ENCODE measurements around the gene DENND1A. TPM values are rescaled to one million over a fixed set of nuclear protein-coding genes. Genes with fewer than 3 reads are reported as not detected.
A peak's percentile ranks its signal among the peaks of the same experiment; 100 is the strongest.

The DENND1A gene
- total RNA-seq, 2 donors from 2014 or later, result 16.2 to 17.7 TPM

- DNase-seq, result no peak
- intact Hi-C loops (cut with DNase I), result no loop called here
- no peak for ATAC-seq
These were observed 212.2 kb downstream of the DENND1A start for GRCh38 chr9:123717581-123718175.

DNA sequence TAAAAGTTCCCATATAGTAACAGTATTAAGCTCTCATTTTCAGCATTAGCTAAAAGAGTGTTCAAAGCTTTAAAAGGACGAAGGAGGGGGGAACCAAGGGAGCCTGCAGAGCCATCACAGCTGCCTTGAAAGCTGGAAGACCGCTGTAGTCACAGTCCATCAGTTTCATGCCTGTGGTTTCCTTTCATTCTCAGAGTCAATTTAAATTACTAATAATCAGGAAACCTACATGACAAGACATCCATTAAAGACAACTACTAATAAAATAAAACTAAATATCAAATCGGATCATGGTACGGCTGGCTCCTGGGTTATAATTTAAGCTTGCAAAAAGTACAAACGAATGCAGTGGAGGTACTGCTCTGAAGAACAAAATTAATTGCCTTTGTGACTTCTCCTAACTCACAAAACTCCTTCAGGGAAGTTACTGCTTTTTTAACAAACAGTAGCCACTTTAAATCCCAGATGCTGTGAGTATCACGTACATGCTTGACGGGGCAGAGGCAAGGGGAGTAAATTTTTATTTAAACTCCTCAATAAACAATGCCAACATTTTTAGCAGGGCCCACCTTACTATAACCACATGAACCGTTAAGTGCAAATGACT is 213.5 kb downstream of the DENND1A start:
- no peak for ATAC-seq
- intact Hi-C loops (cut with DNase I), result no loop called here

DNA sequence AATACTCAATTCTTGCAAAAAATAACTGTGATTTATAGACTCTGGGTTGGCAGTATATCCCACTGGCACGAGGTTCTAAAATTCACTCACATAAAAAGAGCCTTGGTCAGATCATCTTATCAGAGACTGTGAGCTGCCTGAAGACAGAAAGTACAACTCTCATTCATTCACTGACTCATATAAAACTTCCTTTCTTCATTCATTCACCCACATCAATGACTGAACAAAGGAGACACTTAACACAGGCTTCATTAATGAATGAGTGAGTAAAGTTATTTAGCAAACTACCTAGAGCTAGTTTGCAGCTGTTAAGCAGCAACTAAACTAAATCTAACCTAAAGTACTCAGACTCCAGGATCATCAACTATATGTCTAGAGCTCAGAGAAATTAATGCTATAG is 214.7 kb downstream of the DENND1A start:
- no peak for DNase-seq
- intact Hi-C loops (cut with DNase I), result no loop called here
- ATAC-seq, result no peak

More for the DNA sequence above, 213.5 kb downstream of the DENND1A start:
- no peak for DNase-seq

DNA sequence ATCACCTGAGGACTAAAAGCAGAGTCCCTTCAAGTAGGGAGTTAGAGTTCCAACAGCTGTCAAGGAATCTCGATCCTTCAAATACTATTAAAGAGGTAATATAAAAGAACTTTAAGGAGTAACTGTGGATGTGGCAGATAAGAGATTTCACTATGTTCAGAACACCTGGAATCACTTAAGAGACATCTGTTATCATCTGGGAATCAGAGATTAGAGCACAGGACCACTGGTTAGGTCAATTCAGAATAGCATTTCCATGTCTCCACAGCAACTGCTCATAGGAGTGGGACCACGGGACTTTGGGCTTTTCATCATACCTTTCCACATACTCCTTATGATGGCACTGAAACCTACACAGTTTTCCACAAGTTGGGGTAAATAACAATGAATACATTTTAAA is 216.6 kb downstream of the DENND1A start:
- intact Hi-C loops (cut with DNase I), result no loop called here
- ATAC-seq (no peak), DNase-seq (no peak)

- intact Hi-C loops (cut with DNase I), result no loop called here
- ATAC-seq, result no peak
These were observed 217.5 kb downstream of the DENND1A start for GRCh38 chr9:123712399-123712798.

DNA sequence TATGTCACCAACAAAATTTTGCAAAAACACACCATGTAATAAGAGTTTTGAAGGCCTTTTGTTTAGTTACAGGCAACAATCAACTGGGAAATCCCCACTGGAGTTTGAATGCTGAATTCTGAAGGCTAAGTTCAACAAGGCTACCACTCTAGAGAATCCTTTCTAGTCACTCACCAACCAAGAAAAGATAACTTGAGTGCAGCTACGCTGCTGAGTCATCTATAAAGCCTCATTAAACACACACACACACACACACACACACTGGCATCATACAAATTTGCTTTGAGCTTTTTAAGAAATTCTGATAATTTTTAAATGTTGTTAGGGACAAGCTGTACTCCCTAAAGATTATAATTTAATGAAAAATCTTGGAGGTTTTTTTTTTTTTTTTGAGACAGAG is 219.6 kb downstream of the DENND1A start:
- ATAC-seq, result peak in 1 of 2 donors; percentile 21
- DNase-seq, result no peak
- intact Hi-C loops (cut with DNase I), result no loop called here

More at GRCh38 chr9:123712399-123712798, 217.5 kb downstream of the DENND1A start:
- DNase-seq, result no peak

DNA sequence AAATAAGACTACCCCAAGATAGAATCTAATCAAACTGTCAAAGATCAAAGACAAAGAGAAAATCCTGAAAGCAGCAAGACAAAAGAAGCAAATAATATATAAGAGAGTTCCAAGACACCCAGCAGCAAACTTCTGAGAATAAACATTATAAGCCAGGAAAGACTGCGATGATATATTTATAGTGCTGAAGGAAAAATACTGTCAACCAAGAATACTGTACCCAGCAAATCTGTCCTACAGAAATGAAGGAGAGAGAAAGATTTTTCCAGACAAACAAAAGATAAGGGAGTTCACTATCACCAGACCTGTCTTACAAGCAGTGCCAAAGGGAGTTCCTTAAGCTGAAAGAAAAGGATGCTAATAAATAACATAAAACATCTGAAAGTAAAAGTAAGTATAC is 227.4 kb downstream of the DENND1A start:
- intact Hi-C loops (cut with DNase I), result no loop called here
- no peak for DNase-seq

GRCh38 chr9:123697686-123698085 is 232.2 kb downstream of the DENND1A start:
- DNase-seq, result no peak
- no peak for ATAC-seq
- intact Hi-C loops (cut with DNase I), result no loop called here

More for the DNA sequence above, 227.4 kb downstream of the DENND1A start:
- ATAC-seq, result no peak

GRCh38 chr9:123696476-123696875 is 233.4 kb downstream of the DENND1A start:
- intact Hi-C loops (cut with DNase I), result no loop called here
- ATAC-seq (no peak), DNase-seq (no peak)

DNA sequence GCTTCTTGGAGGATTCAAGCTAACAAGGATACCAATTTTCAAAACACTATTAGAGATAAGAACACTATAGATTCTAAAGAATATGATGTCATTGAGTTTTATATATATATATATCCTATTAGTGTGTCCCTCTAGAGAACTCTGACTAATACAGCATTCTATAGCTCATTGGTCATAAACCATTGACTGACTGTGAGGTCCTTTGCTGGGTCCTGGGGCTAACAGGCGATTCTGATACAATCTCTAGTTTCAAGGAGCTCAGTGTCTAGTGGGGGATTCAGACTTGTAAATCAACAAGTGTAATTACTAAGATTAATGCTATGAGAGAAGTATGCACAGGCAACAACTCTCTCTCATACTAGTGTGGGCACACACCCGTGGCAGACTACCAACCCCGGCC is 234.5 kb downstream of the DENND1A start:
- DNase-seq (no peak), ATAC-seq (no peak)
- intact Hi-C loops (cut with DNase I), result no loop called here

DNA sequence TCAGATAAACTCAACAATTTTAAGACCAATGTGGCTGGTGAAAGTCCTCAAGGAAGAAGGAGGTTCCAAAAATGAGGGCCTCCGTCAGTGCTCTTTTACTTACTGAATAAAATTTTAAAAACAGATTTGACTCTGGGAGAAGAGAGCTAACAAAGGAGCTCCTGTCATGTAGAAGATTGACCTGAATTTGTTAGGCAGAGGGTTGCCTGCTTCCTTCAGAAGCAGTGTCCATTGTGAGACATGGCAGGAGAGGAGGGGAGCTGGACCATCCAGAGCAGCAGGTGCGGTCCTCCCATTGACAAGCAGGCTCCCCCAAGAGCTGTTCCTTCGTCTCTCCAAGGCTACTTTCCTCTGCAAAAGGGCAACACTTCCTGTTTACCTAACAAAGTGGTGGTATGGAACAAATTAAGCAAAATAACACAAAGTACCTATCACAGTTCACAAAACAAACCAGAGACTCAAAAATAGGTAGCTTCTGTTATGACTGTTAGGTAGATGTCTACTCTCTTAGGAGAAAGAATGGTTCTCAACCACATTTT is 238.1 kb downstream of the DENND1A start:
- intact Hi-C loops (cut with DNase I), result no loop called here
- no peak for DNase-seq
- no peak for ATAC-seq

DNA sequence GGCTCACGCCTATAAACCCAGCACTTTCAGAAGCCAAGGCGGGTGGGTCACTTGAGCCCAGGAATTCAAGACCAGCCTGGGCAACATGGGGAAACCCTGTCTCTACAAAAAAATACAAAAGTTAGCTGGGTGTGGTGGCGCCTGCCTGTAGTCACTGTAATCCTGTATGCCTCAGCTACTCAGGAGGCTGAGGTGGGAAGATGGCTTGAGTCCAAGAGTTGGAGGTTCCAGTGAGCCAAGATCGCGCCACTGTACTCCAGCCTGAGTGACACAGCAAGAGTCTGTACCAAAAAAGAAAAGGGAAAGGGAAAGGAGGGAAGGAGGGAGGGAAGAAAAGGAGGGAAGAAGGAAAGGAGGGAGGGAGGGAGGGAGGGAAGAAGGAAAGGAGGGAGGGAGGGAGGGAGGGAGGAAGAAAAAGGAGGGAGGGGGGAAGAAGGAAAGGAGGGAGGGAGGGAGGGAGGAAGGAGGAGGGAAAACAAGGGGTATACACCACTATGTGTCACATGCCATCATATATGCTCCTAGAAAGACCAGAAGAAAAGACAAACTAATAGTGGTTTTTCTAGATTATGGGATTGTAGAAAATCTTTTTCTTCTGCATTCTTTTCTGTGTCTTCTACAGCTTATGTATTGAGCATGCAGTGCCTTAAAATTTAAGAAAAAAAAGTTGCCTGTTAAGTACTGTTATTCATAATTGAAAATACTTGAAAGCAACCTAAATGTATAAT is 240.1 kb downstream of the DENND1A start:
- DNase-seq, result no peak
- peak in 1 of 2 donors; percentile 31 for ATAC-seq
- intact Hi-C loops (cut with DNase I), result no loop called here

DNA sequence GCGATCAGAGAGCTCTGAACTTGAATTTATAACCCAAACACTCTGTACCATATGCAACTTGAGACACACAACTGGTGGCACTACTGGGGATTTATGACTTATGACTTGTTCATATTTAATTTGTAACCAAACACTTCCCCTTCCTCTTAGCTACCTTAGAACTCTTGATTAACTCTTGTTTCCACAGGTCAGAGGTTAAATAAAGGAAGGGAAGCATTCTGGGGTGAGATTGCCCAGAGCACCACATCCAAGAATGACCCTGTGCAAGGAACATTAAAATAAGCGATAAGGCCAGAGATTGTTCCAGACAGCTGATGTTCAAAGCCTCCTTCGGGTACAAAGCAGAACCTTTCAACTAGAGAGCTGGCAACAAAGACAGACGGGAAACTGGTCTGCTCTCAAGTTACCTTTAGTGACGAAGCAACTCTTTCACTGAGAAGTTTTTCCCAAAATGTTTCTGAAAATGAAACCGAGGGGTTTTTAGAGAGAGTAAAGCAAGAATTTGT is 242.6 kb downstream of the DENND1A start:
- ATAC-seq, result no peak

DNA sequence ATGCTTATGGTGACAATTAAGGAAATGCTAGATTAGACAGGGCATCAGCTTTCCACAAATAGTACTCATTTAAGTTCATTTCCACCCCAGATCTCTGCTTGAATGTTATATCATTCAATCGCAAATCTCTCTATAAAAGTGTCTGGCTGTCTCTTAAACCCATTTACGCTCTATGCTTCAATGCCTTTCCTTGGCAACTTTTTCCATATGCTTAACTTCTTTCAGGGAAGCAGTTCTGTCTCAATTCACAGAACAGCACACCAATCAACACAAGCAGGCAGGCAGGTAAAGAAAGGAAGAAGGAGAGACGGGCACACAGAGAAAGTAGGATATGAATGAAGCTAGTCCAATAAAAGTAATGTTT is 243.1 kb downstream of the DENND1A start:
- DNase-seq (no peak), ATAC-seq (no peak)
- intact Hi-C loops (cut with DNase I), result no loop called here

More for the DNA sequence above, 242.6 kb downstream of the DENND1A start:
- intact Hi-C loops (cut with DNase I), result no loop called here
- DNase-seq, result no peak

DNA sequence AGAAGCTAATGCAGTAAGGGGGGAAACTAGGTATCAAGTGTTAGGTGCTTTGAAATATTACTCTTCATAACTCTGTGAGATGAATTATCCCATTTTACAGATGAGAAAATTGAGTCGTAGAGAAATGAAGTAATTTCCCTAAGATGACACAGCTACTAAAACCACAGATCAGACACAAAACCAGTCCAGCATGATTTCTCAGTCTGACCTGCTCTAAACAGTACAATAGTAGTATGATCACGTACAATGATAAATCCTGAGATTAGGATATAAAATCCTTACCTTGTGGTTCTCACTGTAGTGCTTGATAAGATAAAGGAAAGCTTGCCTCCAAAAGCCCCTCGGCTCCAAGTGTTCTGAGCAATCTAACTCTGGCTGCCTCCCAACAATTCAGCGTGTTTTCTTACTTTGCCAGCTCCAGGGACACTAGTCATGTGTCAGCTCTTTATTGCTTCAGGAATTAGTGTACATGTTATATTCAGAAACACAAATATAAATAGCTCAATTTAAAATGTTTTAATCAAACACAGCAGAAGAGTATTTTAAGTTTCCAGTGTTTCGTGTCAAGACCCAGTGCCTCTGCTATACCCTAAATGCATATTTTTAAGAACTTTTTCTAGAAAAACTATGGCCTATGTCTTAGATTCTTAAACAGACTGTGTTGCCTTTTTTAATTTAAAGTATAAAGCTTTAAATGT is 243.6 kb downstream of the DENND1A start:
- intact Hi-C loops (cut with DNase I), result no loop called here
- ATAC-seq (peak; percentile 41 to 50), DNase-seq (peak; percentile 27)

- no peak for DNase-seq
- intact Hi-C loops (cut with DNase I), result no loop called here
- no peak for ATAC-seq
These were observed 244.3 kb downstream of the DENND1A start for GRCh38 chr9:123685489-123686083.

DNA sequence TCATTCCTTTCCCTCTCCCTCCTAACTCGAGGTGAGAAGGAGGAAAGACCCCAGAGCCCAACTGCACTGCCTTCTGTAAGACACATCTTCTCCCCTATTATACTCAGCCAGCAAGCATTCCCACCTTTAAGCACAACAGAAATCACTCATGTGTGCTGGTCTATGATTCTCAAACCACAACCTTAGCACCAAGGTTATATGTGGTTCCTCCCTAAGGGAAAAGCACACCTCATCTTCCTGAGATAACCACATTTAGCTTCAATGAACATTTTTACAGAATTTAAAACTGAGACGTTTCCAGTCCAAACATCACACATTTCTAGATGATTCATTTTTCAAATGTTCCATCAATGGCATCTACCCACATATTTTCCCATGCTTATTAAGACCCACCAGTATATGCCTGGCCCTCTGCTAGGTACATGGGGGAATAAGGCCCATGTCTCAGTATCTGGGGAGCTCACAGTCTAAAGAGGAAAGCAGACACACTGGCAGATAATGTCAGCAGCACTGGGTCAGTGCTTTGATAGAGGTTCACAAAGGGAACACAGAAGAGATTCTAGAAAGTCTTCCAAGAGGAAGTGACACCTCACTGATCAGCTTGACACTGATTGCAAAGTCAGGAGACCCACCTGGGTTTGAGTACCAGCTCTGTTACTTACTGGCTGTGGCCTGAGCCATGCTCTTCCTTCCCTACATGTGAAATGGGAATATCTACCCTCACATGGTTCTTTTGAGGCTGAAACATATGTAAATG is 245.4 kb downstream of the DENND1A start:
- DNase-seq (no peak), ATAC-seq (no peak)
- intact Hi-C loops (cut with DNase I), result no loop called here

DNA sequence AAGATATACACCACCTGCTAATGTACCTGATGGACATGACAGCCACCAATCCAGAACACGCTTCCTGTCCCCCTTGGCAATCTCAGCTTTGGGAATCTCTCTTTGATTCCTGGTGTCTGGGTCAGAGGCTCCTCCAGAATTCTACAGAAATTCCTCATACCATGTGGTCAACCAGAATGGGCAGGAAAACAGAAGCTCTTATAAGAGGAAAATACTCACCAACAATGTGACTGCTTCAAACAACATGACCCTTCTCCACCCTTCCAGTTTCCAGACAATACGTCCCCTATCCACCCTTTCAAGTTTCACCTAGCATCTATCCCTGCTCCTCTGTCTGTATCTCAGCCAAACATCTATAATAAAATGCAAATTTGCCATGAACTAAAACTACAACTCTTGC is 247.2 kb downstream of the DENND1A start:
- no peak for ATAC-seq
- DNase-seq, result no peak
- intact Hi-C loops (cut with DNase I), result no loop called here

All from left cardiac atrium (tissue), 4 donors.